GM08714 (cell line): ENCODE data around the gene SHISAL2A.
"Not testable (repeated sequence)": the region's sequence is repeated elsewhere in the genome, so short reads cannot be mapped to it uniquely, and the experiment has no call there.

ENCODE experiments used
- H3K4me3 ChIP-seq: fragments of 200-500 bp; sonication (Bioruptor generic); 2 replicates; pipeline ENCODE4 v1.5.1; 2014; ENCODE audit warnings: mild to moderate bottlenecking, low read length, inconsistent platforms
- ZNF274 ChIP-seq: IDR thresholded peaks from 2 replicates; pipeline ENCODE4 v1.6.1; 2012; ENCODE audit warnings: mild to moderate bottlenecking, low read depth, low read length

The SHISAL2A gene

GRCh38 chr1:52679048-52679447, 46.1 kb downstream of the SHISAL2A start:
- H3K4me3 ChIP-seq: no peak overlapping the region
- no peak for TF ChIP-seq ZNF274

DNA sequence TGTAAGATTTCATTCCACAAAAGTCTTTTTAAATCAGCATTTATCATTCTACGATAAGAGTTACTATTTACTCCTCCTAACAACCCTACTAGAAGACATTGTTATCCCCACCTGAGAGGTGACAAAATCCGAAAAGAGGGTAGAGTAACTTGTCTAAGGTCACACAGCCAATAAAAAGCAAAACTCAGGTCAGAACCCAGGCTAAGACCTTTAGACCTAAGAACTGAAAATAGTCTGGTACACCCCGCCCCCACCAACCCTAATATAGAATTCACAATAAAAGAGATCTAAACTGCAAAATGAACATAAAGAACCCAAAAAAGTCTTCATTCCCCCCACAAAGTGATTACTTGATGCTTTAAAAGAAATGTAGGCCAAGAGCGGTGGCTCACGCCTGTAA, 46.5 kb downstream of the SHISAL2A start:
- no peak overlapping the region for H3K4me3 ChIP-seq
- TF ChIP-seq ZNF274: no peak

- no peak overlapping the region for H3K4me3 ChIP-seq
- no peak for TF ChIP-seq ZNF274
Measured at GRCh38 chr1:52680353-52680752, 47.4 kb downstream of the SHISAL2A start.

GRCh38 chr1:52681136-52681535, 48.2 kb downstream of the SHISAL2A start:
- no peak overlapping the region for H3K4me3 ChIP-seq
- no peak for TF ChIP-seq ZNF274

DNA sequence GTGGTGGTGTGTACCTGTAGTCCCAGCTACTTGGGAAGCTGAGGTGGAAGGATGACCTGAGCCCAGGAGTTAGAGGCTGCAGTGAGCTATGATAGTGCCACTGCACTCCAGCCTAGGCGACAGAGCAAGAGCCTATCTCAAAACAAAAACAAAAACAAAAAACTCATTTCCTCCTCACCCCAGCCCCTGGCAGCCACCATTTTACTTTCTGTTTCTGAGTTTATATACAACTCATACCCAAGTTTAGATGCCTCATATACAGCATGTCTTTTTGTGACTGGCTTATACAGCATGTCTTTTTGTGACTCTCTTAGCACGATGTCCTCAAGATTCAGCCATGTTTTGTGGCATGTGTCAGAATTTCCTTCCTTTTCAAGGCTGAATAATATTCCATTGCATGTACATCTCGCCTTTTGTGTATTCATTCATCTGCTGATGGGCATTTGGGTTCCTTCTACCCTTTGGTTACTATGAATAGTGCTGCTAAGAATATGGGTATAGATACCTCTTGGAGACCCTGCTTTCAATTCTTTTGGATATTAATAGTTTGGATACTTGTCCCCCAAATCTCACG, 50.5 kb downstream of the SHISAL2A start:
- no peak for TF ChIP-seq ZNF274
- no peak overlapping the region for H3K4me3 ChIP-seq

DNA sequence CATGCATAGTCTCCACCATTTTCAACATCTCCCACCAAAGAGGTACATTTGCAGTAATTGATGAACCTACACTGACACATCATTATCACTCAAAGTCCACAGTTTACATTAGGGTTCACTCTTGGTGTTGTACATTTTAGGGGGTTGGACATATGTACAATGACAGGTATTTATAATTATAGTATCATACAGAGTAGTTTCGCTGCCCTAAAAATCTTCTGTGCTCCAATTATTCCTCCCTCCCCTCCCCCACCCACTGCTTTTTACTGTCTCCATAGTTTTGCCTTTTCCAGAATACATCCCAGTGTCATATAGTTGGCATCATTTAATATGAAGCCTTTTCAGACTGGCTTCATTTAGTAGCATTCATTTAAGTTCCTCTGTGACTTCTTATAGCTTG, 51.6 kb downstream of the SHISAL2A start:
- no peak for TF ChIP-seq ZNF274
- no peak overlapping the region for H3K4me3 ChIP-seq

- not testable (repeated sequence) for H3K4me3 ChIP-seq
Measured at GRCh38 chr1:52686261-52686751, 53.3 kb downstream of the SHISAL2A start.

DNA sequence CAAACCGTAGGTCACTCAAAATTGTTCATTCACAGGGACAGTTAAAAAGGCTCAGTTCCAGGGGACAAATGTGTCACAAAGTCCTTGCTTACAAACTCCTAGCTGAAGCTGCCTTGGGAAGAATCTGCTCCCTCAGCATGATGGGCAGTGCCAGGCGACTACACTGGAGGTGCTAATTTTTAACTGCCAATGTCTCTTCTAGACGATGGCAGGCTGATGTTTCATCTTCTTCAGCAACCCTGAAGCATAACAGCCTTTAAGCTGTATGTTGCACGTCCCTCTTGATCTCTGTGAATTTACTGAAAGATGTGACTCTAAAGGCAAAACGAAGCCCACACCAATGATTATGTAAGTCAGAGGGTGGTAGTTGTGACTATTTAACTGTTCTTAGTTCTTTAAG, 53.9 kb downstream of the SHISAL2A start:
- H3K4me3 ChIP-seq: no peak overlapping the region
- no peak for TF ChIP-seq ZNF274

GRCh38 chr1:52691821-52692220, 58.9 kb downstream of the SHISAL2A start:
- H3K4me3 ChIP-seq: no peak overlapping the region
- no peak for TF ChIP-seq ZNF274

DNA sequence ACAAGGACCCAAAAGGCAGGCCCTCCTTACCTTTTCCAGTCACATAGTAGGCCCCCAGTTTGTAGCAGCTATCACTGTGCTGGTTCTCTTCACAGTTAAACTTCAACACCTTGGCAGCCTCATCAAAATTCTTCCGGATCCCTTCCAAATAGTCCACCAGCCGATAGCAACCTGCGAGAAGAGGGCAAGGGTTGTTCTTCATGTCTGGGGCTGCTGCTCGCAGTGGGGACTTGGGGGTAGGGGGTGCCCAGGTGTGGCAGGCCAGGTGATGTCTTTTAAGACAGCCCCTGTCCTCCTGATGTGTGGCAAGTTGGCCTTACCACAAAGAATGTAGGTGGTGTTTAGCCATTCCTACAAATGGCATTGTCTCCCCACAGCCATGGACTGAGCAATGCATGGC, 59.7 kb downstream of the SHISAL2A start:
- no peak overlapping the region for H3K4me3 ChIP-seq
- TF ChIP-seq ZNF274: no peak

- H3K4me3 ChIP-seq: not testable (repeated sequence)
Measured at GRCh38 chr1:52693351-52693750, 60.4 kb downstream of the SHISAL2A start.

- H3K4me3 ChIP-seq: no peak overlapping the region
- no peak for TF ChIP-seq ZNF274
Measured at GRCh38 chr1:52693843-52694242, 60.9 kb downstream of the SHISAL2A start.

- no peak overlapping the region for H3K4me3 ChIP-seq
- no peak for TF ChIP-seq ZNF274
Measured at GRCh38 chr1:52695627-52696026, 62.7 kb downstream of the SHISAL2A start.

- no peak for TF ChIP-seq ZNF274
- peak within 1 kb of the TSS; percentile 77 for H3K4me3 ChIP-seq
Measured at GRCh38 chr1:52697795-52698674, 65.1 kb downstream of the SHISAL2A start, which contains the start of gene COA7. TSS of gene COA7 (minus strand) at chr1:52698347. CDS start at chr1:52698326, 21 bp downstream.
